ENCODE data around the gene EXD3. TPM values are rescaled to one million over a fixed set of nuclear protein-coding genes. Genes with fewer than 3 reads are reported as not detected.

EXD3 gene
- total and polyA plus RNA-seq, 2 of the 13 experiments (the other 11 are each of a cell fraction or from before 2014, with no cell fraction given) = 2.7 to 4.8 TPM

DNA sequence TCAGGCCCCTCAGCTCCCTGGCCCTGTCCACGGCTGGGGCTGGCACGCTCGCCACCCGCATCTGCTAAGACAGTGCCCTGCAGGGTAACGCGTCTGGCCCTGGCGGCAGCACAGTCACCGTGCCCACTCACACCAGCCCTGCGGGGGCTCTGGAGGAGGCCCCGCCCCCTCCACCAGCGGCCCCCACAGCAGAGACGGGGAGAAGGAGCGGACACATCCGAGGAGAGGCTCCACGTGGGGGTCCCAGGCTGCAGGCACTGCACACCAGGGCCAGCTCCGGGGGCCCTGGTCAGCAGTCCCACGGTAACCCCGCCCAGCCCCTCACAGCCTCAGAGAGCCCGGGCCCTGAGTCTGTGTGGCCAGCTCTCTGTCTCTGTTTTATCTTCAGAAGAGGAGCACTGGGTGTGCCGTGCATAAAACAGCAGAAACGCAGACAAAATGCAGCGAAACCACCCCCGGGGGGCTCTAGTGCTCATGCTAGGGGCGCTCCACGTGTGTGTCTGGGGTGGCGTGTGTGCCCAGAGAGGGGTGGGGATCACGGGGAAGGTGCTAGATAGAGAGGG lies 73.4 kb downstream of the EXD3 start:
- BruUV-seq (replicated peaks) = no TSS peak
- Histone ChIP-seq H3K9me3 (ENCODE audit: low read length) (no peaks in the 10 kb centered on the region), H3K4me2 (ENCODE audit: low read depth, low read length) (no peak overlapping the region), H3K4me1 (ENCODE audit: insufficient read depth, low read length) (peaks cover 12% of the 10 kb centered on the region), H3K27ac (ENCODE audit: extremely low read length, insufficient read depth, low read length) (no peak overlapping the region), H3K4me3 (replicated peaks in 1 of 3; ENCODE audit: insufficient read depth in 1 of 3, low read depth in 2 of 3, low read length in 3 of 3) (no peak overlapping the region), H3K79me2 (ENCODE audit: insufficient read depth, low read length) (no peaks in the 10 kb centered on the region), H4K20me1 (ENCODE audit: insufficient read depth, low read length) (no peaks in the 10 kb centered on the region), H3K27me3 (ENCODE audit: control insufficient read depth in 1 of 2, insufficient read depth in 2 of 2, low read length in 2 of 2) (peaks cover 0 to 3% of the 10 kb centered on the region in 2 experiments; a peak in 1 of 5 replicates), H2AFZ (ENCODE audit: low read length) (no peak overlapping the region), H3K9ac (ENCODE audit: insufficient read depth, low read depth, low read length) (no peak overlapping the region), H3K36me3 (replicated peaks in 1 of 2; ENCODE audit: control insufficient read depth in 1 of 2, insufficient read depth in 2 of 2, low read length in 2 of 2) (no peaks in the 10 kb centered on the region)
- CTCF ChIA-PET (ENCODE audit: low intra/inter-chr PET ratio, low total read pairs) = no interaction called here
- intact Hi-C loops (cut with micrococcal nuclease; ENCODE audit: unreplicated experiment) = no loop called here
- ATAC-seq (no peak), FAIRE-seq (no peak), DNase-seq (ENCODE audit: low spot score) (no peak)
- POLR2A ChIA-PET = no interaction called here
- TF ChIP-seq NFRKB (IDR thresholded peaks at IDR 0.05) (no peak), TBX2 (CRISPR knock-in tag; IDR thresholded peaks at IDR 0.05; ENCODE audit: borderline replicate concordance) (no peak), RXRA (CRISPR knock-in tag; IDR thresholded peaks at IDR 0.05) (no peak), BRD4 (CRISPR knock-in tag; IDR thresholded peaks at IDR 0.05) (no peak), JUN (CRISPR knock-in tag; IDR thresholded peaks at IDR 0.05) (no peak), SRF (IDR thresholded peaks at IDR 0.05; ENCODE audit: low read depth, low read length) (no peak), FOXP1 (IDR thresholded peaks at IDR 0.05) (no peak), FOXP1 (CRISPR knock-in tag; IDR thresholded peaks at IDR 0.05) (no peak), ZFP62 (CRISPR knock-in tag; IDR thresholded peaks at IDR 0.05) (no peak), KAT8 (CRISPR knock-in tag; IDR thresholded peaks at IDR 0.05) (no peak), ZNF484 (CRISPR knock-in tag; IDR thresholded peaks at IDR 0.05; ENCODE audit: borderline replicate concordance, low read depth) (no peak), PPARG (CRISPR knock-in tag; conservative IDR thresholded peaks at IDR 0.05) (no peak), STAT5B (CRISPR knock-in tag; IDR thresholded peaks at IDR 0.05) (no peak), PAF1 (CRISPR knock-in tag; IDR thresholded peaks at IDR 0.05) (no peak)
- TF ChIP-seq, protein P1, sequence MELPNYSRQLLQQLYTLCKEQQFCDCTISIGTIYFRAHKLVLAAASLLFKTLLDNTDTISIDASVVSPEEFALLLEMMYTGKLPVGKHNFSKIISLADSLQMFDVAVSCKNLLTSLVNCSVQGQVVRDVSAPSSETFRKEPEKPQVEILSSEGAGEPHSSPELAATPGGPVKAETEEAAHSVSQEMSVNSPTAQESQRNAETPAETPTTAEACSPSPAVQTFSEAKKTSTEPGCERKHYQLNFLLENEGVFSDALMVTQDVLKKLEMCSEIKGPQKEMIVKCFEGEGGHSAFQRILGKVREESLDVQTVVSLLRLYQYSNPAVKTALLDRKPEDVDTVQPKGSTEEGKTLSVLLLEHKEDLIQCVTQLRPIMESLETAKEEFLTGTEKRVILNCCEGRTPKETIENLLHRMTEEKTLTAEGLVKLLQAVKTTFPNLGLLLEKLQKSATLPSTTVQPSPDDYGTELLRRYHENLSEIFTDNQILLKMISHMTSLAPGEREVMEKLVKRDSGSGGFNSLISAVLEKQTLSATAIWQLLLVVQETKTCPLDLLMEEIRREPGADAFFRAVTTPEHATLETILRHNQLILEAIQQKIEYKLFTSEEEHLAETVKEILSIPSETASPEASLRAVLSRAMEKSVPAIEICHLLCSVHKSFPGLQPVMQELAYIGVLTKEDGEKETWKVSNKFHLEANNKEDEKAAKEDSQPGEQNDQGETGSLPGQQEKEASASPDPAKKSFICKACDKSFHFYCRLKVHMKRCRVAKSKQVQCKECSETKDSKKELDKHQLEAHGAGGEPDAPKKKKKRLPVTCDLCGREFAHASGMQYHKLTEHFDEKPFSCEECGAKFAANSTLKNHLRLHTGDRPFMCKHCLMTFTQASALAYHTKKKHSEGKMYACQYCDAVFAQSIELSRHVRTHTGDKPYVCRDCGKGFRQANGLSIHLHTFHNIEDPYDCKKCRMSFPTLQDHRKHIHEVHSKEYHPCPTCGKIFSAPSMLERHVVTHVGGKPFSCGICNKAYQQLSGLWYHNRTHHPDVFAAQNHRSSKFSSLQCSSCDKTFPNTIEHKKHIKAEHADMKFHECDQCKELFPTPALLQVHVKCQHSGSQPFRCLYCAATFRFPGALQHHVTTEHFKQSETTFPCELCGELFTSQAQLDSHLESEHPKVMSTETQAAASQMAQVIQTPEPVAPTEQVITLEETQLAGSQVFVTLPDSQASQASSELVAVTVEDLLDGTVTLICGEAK (IDR thresholded peaks at IDR 0.05) = no peak
- TF ChIP-seq, protein P1 (CRISPR knock-in tag; IDR thresholded peaks at IDR 0.05) = no peak
- TF ChIP-seq, protein P2, sequence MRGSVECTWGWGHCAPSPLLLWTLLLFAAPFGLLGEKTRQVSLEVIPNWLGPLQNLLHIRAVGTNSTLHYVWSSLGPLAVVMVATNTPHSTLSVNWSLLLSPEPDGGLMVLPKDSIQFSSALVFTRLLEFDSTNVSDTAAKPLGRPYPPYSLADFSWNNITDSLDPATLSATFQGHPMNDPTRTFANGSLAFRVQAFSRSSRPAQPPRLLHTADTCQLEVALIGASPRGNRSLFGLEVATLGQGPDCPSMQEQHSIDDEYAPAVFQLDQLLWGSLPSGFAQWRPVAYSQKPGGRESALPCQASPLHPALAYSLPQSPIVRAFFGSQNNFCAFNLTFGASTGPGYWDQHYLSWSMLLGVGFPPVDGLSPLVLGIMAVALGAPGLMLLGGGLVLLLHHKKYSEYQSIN (CRISPR knock-in tag; IDR thresholded peaks at IDR 0.05; ENCODE audit: borderline replicate concordance) = no peak
- in situ Hi-C loops (cut with HindIII; ENCODE audit: extremely low pct_ligation_motif_present, low pct_unique_long_range_greater_than_20kb) = no loop called here
- 88% methylated on average over 9 of the region's 27 CpGs for WGBS (ENCODE audit: low lambda C conversion rate)
